Measurements from ENCODE around the gene EML1.
A peak's percentile ranks its signal among the peaks of the same experiment; 100 is the strongest.

The EML1 gene, protein sequence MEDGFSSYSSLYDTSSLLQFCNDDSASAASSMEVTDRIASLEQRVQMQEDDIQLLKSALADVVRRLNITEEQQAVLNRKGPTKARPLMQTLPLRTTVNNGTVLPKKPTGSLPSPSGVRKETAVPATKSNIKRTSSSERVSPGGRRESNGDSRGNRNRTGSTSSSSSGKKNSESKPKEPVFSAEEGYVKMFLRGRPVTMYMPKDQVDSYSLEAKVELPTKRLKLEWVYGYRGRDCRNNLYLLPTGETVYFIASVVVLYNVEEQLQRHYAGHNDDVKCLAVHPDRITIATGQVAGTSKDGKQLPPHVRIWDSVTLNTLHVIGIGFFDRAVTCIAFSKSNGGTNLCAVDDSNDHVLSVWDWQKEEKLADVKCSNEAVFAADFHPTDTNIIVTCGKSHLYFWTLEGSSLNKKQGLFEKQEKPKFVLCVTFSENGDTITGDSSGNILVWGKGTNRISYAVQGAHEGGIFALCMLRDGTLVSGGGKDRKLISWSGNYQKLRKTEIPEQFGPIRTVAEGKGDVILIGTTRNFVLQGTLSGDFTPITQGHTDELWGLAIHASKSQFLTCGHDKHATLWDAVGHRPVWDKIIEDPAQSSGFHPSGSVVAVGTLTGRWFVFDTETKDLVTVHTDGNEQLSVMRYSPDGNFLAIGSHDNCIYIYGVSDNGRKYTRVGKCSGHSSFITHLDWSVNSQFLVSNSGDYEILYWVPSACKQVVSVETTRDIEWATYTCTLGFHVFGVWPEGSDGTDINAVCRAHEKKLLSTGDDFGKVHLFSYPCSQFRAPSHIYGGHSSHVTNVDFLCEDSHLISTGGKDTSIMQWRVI

DNA sequence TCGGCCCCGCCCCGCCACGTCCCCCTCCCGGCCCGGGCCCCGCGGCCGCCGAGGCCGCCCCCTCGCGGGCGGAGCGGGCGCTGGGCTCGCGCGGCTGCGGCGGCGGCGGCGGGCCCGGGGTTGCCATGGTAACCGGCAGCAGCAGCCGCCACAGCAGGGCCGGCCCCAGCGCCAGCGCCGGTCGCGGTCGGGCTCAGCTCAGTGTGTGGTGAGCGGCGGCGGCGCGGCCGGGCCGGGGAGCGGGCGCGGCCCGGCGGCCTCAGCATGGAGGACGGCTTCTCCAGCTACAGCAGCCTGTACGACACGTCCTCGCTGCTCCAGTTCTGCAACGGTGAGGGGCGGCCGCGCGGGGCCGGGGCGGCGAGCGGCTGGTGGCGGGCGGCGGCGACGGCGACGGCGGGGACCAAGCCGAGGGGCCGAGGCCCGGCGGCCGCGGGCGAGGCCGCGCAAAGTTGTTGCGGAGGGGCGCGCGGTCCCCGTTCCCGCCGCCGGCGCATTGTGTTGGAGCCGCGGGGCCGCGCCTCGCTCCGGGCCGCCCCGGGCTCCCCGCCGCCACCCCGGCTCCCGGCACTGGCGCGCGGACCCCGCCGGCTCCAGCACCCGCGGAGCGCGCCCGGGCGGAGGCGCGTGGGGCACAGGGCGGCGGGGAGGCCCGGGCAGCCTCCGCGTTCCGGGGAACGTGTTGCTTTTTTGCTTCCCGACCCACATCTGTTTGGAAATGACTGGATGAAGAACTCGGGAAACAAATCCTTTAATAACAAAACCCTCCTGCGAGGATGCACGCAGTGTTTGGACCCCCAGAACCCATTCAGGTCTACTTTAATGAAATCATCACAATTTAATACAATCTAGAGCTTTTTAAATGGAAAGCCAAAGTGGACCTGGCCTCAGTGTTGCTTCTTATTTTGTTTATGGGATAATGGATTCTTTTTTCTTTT lies at the start of gene EML1:
Gene EML1, plus strand, starts transcription at position 201 of the 938 bp plus-strand sequence. Its CDS starts 64 bp downstream, at position 265.
- DNase-seq: peak; percentile 34 to 56 (median 40)

DNA sequence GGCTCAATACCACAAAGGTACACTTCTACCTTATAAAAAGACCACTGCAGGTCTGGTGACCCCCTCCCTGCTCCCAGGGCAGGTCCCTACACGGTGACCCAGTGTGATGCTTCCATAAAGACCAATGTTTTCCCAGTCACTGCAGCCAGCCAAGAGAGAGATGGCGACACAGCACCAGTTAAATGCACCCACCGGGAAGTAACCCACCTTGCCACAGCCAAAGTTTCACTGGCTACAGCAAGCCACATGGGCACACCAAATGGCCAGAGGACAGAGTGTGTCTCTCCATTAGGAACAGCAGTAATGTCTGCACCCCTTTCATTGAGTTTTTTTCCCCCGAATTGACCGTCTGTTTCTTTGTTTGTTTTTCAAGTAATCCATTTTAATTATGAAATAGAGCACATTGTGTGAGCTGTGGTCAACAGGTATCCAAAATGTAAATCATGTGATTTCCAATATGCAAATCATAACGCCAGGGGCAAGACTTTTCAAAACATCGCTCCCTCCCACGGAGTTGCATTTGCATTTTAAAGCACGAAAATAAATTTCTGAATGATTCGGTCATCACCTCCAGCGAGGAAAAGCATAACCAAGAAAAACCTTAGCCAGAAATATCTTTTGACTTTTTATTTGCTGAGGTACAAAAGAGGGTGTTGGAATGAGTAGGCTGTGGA lies 48.9 kb upstream of the EML1 start:
- no peak for DNase-seq

DNA sequence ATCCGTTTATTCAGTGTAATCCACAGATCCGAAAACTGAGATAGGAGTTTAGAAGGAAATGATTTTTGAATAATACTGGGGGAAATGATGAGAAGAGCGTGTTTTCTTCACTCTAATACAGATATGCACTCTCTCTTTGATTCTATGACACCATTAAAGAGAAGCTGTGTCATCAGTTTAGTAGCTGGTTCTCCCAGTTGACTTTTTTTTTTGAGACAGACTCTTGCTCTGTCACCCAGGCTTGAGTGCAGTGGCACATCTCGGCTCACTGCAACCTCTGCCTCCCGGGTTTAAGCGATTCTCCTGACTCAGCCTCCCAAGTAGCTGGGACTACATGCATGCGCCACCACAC lies 48.4 kb upstream of the EML1 start:
- DNase-seq: no peak

DNA sequence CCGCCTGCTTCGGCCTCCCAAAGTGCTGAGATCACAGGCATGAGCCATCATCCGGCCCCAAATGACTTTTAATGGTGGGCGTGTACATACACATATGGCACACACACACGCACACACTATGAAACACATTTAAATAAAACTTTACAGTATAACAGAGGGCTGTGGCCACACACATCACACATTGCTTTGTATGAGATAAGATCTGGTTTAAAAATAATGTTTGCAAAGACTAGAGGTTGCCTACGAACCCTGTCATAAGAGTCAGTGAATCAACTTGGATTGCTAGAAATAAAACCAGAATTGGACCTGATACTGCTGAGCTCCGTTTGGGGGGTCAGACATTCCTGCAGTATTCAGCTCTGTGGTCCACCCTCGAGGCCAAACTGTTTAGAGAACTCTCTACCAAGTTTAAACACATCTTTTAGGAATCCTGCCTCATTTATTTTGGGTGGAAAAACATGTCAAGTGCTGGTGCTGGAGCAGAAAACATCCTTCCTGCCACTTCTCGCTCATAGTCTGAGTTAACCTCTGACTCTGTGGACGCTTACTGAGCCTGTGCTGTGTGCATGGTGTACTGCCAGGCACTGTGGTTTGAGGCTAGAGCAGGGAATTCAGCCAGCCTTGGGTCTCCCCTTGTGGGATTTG lies 47.8 kb upstream of the EML1 start:
- no peak for DNase-seq

DNA sequence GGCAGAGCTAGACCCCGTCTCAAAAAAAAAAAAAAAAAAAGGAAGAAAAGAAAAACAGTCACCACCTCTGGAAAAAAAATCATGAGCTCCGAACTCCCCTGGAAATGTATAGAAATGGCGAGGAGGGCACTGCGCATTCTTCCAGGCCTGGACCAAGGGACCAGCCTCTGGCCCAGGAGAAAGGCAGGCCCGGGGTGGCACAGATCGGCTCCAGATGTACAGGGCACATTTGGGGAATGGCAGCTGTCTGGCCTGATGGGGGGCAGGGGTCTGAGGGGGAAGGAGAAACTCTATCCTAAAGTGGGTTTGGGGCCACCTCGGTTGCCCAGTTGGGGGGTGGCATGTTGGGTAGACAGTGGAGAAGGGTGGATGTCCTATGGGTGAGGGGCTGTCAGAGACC lies 46.0 kb upstream of the EML1 start:
- no peak for DNase-seq

DNA sequence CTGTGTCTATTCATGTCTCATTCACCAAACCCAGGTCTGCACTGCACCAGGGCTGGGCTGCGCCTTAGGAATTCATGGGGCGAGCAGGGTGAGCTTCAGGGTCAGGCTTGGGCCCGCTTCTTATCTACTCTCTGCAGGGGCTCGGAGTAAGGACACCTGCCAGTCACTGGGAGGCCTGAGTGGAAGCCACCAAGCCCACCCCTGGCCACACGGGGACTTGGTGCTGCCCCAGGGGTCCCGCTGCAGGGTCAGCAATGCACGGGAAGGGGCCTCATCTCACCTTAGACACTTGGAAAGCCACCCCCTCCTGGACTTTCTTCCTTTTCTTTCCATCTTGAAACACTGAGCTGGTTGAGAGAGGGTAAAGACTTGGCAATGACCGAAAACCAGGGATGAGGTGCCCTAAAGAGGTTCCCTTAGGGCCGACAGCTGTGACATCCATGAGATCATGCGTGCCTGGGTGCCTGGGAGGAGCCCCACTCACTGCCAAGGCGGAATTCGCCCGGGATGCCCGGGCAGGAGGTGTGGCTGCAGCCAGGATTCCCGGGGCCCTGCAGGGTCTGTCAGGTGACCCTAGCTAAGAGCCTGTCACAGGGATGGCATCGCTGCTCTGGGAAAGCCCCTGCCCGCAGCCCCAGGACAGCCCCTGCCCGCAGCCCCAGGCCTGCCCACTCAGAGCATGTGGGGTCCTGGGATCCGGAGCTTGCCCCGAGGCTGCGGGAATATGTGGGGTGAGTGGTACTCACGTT lies 45.5 kb upstream of the EML1 start:
- DNase-seq: no peak

DNA sequence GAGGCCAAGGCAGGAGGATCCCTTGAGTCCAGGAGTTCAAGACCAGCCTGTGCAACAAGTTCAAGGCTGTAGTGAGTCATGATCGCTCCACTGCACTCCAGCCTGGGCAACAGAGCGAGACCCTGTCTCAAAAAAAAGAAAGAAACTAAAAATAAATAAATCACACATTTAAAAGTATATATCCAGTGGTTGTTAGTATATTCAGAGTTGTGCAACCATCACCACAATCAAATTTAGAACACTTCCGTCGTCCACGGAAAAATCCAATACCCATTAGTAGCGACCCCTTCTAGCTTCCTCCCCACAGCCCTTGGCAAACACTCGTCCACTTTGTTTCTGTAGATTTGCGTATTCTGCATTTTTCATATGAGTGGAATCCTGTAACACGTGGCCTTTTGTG lies 44.7 kb upstream of the EML1 start:
- DNase-seq: no peak

DNA sequence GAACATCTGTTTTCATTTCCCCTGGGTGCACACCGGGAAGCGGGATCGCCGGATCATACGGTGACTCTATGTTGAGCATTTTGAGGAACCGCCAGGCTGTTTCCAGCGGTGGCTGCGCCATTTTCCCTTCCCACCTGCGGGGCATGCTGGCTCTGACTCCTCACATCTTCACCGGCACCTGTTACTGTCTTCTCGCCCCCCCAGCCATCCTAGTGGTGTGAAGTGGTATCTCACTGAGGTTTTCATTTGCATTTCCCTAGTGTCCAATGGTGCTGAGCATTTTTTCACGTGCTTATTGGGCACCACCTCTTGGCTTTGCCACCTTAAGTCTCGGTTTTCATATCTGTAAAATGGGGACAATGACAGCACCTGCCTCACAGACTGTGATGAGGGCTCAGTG lies 44.1 kb upstream of the EML1 start:
- DNase-seq: no peak

DNA sequence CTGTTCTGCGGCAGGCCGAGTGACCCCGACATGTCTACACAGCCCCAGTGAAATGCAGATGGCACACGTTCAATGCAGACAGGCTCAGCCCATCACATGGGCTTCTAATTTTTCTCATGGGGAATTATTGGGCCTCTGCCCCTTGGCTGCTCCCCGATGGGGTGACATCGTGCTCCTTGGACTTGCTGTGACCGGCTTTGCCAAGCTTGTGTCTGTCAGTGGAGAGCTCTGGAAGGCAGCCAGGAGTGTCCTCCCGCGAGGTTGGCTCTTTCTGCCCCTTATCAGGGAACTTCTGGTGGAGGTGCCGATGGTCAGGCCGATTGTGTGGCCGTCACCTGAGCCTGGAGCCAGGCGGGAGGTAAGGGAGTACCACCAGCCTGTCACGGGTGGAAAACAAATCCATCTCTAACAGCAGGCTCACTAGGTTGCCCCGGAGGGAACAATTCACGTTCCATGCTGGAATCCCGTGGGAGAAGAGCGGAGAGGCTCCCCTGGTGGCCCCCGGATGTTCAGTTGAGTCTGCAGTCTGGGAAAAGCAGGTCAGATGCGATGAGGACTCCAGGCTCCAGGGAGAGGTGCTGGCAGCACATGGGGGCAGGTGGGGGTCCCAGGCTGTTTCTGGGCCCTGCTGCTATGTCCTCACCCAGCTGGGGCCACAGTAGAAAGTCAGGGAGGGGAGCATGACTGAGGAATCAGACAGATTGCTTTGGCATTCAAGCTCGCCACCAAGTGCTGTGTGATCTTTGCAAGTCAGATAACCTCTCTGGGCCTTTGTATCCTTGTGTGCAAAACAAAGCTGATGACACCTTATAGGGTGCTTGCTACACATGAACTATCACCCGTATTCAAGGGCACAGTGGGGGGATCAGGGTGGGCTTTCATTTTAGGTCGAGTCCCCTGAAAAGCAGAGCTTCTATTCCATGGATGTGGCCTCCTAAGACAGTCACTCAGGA lies 43.2 kb upstream of the EML1 start:
- no peak for DNase-seq

DNA sequence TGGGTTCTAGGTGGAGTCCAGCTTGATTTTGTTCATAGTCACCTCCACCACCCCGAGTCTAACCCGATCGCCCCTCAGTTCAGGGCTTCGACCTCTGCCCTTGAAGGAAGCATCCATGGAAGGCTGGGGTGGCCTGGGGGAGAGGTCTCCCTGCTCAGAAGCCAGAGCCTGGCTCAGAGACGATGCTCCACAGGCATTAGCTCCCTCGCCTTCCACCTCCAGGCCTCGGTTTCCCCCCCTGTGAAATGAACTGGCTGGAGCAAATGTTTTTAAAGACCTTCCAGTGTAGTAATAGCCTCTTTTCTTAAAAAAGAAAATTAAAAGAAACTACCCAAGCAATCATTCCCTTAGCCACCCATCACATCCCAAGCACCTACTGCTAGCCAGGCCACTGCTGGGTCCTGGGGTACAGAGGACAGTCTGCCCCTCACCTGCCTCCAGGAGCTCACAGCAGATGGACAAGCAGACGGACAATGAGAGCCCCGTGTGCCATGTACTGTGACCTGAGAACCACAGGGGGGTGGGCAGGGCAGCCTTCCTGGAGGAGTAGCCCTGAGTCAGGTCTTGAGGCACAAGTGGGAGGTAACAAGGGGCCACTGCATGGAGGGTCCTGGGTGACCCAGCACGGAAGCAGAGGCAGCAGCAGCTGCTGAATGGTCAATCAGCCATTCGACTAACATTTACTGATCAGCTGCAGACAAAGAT lies 42.3 kb upstream of the EML1 start:
- DNase-seq: no peak

DNA sequence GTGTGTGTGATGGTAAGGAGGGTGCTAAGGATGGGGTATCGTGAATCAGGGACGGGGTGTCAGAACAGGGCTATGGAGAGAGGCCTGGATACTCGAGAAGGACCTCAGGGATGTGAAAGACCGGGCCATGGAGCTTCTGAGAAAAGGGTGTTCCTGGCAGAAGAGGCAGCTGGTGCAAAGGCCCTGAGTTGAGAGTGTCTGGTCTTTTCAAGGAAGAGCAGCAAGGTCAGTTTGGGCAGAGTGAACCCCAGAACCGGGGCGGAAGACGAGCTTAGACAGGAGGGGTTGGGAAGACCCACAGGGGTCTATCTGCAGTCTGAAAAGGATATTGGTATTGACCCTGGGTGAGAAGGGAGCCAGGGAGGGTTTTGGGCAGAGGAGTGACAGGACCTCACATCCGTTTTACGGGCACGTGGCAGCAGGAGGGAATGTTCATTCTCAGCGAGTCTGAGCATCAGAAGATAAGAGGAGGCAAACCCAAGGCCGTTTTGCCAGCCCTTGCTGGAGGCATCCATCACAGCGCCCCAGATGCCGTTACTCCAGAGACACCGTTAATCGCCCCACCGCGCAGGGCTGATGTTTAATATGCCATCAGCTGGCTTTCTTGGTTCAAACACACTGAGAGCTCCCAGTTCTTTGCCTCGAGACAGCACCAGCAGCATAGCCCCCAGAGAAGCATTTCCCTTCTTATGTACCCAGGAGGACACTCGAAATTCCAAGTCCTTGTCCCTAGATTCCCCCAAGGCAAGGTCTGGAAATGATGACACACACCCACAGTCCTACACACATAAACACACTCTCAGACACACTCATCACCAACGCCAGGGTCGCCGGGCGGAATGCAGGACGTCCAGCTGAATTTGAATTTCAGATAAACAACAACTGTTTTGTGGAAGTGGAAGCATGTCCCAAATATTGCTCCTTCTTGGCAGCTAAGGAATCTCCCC lies 41.4 kb upstream of the EML1 start:
- no peak for DNase-seq

DNA sequence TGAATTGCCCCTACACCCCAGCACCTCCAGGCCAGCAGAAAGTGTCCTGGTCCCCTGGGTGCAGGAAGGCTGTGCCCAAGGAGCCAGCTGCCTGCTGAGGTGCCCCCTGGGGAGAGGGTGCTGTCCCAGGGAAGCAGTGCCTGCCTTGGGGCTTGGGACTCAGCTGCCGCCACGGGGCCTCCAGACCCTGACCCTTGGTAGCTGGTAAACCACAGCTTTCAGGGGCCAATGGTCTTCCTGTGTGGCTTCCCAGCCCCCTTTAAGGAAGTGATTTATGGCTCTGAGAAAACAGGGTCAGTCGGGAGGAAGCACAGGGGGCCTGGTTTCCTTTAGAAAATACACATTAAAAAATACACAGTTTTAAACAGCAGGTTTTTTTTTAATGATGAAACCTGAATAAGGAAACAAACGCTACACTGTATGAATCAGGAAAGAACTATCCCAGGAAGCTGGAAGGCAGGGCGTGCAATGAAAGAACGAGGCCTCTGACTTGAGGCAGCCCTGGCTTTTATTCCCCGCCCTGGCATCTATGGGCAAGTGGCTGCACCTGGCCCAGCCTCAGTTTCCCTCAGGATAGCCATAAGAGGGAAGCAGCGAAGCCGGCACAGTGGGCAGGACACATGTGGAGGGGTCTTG lies 40.6 kb upstream of the EML1 start:
- DNase-seq: no peak

DNA sequence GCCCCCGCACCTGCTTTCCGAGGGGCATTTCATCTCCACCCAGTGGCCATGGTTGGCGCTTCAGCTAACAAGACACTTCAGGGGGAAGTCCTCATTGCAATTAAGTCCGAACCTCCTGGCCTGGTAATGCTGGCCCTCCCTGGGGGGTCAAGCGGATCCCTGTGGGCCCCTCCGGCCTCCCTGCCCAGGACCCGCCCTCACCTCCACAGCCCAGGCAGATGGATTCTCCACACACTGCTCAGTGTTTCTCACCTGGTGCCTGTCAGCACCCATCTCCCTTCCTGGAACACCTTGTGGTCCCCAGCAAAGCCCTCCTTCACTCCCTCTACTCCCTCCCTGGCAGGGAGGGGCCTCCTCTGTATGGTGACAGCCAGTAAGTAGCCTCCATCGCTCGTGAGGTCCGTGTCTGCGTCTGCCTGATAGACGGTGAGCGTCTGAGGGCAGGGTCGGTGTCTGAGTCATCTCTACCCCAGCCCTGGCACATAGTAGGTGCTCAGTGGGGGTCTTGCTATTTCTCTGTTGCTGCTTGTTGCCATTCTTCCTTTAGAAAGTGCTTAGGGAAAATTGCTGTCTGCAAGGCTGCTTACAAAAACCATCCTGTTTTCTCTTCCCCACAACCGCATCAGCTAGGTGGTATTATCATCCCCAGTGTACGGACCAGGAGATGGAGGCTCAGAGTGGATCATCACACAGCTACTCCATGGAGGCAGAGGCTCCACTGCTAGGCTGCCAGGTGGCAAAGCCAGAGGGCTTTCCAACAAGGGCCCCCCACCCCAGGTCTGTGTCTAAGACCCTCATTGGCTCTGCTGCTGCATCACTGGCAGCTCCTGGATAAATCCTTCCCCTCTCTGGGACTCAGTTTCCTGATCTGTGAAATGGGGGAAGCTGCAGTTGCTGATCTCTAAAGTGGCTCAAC lies 39.7 kb upstream of the EML1 start:
- no peak for DNase-seq

DNA sequence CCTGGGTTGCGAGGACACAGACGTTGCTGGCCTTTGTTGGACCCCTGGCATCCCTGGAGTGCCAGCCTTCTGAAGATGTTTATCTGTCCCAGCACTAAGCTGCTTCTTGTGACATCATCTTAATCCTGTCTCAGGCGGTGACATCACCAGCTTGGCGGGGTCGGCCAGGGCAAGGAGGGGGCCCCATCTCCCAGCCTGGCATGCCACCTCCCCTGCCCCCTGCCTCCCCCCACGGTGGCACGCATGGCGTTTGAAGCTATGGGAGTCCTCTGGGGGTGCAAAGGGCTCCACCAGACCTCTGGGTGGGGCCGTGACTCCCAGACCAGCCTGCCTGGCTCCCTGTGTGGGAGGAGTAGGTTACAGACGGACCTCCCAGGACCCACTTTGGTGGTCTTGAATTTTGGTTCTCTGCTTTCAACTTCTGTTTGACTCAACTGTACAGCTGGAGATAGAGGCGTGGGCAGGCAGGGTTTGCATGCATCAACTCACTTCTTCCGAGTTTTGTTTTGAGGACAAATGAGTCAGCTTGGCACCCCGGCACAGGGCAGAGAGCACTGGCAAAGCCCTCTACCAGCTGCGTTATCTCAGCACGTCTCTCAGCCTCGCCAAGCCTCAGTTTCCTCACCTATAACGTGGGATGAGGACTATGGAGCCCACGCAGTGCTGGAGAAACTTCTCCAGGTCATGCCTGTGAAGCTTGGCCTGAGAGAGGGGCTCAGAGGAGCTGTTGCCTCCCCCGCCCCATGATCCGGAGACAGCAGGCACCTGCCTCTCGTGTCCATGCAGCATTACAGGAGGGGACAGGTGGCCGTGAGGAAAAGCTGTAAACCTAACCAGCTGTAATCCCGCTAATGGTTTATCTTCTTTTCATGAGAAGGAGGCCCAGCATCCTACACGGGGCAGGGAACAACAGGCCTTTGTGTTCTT lies 38.8 kb upstream of the EML1 start:
- no peak for DNase-seq

DNA sequence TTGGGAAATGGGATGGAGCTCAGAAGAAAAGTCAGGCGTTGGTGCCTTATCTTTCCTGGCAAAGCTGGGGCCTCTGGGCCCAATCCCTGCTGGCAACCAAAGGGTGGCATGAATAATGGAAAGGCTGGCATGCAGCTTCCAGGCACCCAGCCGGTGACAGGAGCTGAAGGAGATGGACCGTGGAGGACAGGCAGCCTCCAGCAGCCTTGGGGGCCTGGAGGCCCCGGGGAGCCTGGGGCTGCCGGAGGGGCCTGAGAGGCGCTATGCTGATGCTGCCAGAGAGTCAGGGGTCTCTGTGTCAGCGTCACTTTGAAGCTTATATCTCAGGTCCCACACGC lies 38.2 kb upstream of the EML1 start:
- no peak for DNase-seq
